ENCODE measurements around the gene AHSA1.

AHSA1 gene

DNA sequence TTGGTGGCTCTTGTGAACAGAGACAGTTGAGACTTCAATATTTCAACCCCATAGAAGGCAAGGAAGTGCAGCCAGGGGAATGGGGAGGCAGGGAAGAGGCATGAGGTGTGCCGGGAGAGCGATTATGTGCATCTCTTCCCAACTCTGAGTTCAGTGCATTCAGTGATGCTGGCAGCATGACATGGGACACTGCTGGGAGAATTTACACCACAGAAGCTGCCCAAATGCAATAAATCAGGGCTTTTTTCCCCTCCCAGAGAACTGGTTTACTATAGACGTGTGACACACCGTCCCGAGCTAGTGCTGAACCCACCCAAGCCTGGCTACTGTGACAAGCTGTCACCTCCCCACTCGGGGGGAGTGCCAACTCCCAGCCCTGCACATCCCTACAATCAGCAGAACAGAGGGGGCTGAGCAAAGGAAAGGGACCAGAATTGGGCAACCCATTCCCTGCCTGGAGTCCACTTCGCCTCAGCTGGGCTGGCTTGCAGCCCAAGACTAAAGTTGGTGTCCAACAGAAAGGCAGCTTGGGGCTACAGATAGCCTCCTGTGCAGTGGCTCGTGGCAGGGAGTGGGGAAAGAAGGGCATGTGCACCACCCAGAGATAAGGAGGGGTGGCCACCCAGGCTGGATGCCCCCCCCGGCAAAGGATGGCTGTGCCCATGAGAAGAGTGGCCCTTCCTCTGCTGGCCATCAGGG, 16.7 kb downstream of the AHSA1 start:
- H3K4me3 ChIP-seq (ENCODE audit: low read depth, low read length): no peak overlapping the region
- peaks cover 3% of the 10 kb centered on the region for H3K36me3 ChIP-seq
- no peaks in the 10 kb centered on the region for H3K9me3 ChIP-seq (ENCODE audit: severe bottlenecking)
- H3K27ac ChIP-seq: no peak overlapping the region
- H3K27me3 ChIP-seq (ENCODE audit: insufficient read depth, low read depth, severe bottlenecking): no peaks in the 10 kb centered on the region
- DNase-seq: no peak
- TF ChIP-seq, protein P1, sequence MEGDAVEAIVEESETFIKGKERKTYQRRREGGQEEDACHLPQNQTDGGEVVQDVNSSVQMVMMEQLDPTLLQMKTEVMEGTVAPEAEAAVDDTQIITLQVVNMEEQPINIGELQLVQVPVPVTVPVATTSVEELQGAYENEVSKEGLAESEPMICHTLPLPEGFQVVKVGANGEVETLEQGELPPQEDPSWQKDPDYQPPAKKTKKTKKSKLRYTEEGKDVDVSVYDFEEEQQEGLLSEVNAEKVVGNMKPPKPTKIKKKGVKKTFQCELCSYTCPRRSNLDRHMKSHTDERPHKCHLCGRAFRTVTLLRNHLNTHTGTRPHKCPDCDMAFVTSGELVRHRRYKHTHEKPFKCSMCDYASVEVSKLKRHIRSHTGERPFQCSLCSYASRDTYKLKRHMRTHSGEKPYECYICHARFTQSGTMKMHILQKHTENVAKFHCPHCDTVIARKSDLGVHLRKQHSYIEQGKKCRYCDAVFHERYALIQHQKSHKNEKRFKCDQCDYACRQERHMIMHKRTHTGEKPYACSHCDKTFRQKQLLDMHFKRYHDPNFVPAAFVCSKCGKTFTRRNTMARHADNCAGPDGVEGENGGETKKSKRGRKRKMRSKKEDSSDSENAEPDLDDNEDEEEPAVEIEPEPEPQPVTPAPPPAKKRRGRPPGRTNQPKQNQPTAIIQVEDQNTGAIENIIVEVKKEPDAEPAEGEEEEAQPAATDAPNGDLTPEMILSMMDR (IDR thresholded peaks at IDR 0.05; ENCODE audit: low read depth, low read length): no peak

GRCh38 chr14:77475432-77476115, 17.7 kb downstream of the AHSA1 start:
- H3K27me3 ChIP-seq (ENCODE audit: insufficient read depth, low read depth, severe bottlenecking): no peaks in the 10 kb centered on the region
- H3K27ac ChIP-seq: no peak overlapping the region
- no peak overlapping the region for H3K4me3 ChIP-seq (ENCODE audit: low read depth, low read length)
- TF ChIP-seq, protein P1 (IDR thresholded peaks at IDR 0.05; ENCODE audit: low read depth, low read length): no peak
- H3K9me3 ChIP-seq (ENCODE audit: severe bottlenecking): no peaks in the 10 kb centered on the region
- no peaks in the 10 kb centered on the region for H3K36me3 ChIP-seq
- DNase-seq: no peak

DNA sequence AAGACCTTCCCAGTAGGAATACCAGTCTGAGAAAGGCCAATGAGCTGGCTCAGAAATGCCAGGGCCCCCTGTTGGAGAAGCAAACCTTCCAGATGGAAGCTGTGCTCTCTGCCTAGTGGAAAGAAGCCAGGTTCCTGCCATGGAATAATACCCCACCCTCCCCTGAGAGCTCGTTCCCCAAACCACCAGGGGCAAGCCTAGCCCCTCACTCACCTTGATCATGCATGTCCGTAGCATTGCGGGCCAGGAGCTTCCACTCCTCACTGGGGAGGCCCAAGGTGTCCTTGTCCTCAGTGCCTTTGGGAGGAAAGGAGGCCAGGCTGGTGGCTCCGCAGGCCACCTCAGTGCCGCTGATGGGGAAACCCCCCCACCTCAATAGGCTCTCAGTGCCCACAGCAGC, 20.1 kb downstream of the AHSA1 start:
- TF ChIP-seq, protein P1 (IDR thresholded peaks at IDR 0.05; ENCODE audit: low read depth, low read length): no peak
- H3K9me3 ChIP-seq (ENCODE audit: severe bottlenecking): no peaks in the 10 kb centered on the region
- DNase-seq: no peak
- no peaks in the 10 kb centered on the region for H3K27me3 ChIP-seq (ENCODE audit: insufficient read depth, low read depth, severe bottlenecking)
- no peak overlapping the region for H3K27ac ChIP-seq
- H3K36me3 ChIP-seq: no peaks in the 10 kb centered on the region
- no peak overlapping the region for H3K4me3 ChIP-seq (ENCODE audit: low read depth, low read length)

DNA sequence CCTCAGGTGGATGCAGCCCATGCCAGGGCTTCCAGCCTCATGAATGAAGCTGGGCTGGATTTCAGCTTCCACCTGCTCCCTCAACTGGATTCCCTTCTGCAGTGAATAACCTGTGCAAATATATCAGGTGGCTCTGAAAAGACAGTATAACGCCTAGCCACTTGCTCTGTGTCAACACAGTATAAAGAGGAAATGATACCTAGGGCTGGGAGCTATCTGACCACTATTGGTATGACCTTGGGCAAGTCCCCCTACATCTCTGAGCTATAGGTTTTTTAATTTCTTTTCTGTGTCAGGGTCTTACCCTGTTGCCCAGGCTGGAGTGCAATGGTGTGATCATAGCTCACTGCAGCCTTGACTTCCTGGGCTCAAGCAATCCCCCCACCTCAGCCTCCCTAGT, 20.9 kb downstream of the AHSA1 start:
- TF ChIP-seq, protein P1 (IDR thresholded peaks at IDR 0.05; ENCODE audit: low read depth, low read length): no peak
- H3K27ac ChIP-seq: no peak overlapping the region
- H3K36me3 ChIP-seq: no peaks in the 10 kb centered on the region
- no peaks in the 10 kb centered on the region for H3K27me3 ChIP-seq (ENCODE audit: insufficient read depth, low read depth, severe bottlenecking)
- no peak for DNase-seq
- no peak overlapping the region for H3K4me3 ChIP-seq (ENCODE audit: low read depth, low read length)
- H3K9me3 ChIP-seq (ENCODE audit: severe bottlenecking): no peaks in the 10 kb centered on the region

- TF ChIP-seq, protein P1 (IDR thresholded peaks at IDR 0.05; ENCODE audit: low read depth, low read length): no peak
- H3K4me3 ChIP-seq (ENCODE audit: low read depth, low read length): no peak overlapping the region
- no peaks in the 10 kb centered on the region for H3K9me3 ChIP-seq (ENCODE audit: severe bottlenecking)
- no peak for DNase-seq
- H3K27me3 ChIP-seq (ENCODE audit: insufficient read depth, low read depth, severe bottlenecking): no peaks in the 10 kb centered on the region
- H3K36me3 ChIP-seq: no peaks in the 10 kb centered on the region
- H3K27ac ChIP-seq: no peak overlapping the region
Observed at GRCh38 chr14:77482422-77482821, 24.5 kb downstream of the AHSA1 start.
